Erythroblast (primary cell): Measurements from ENCODE around the gene PRPF4.
A peak's percentile ranks its signal among the peaks of the same experiment; 100 is the strongest.
"Not testable (repeated sequence)": the region's sequence is repeated elsewhere in the genome, so short reads cannot be mapped to it uniquely, and the experiment has no call there.

Experiments used
- DNase-seq, 2 experiments: peaks; one replicate each; lab custom pipeline; 2025; lab: John Stamatoyannopoulos, UW
- GATA1 ChIP-seq: IDR thresholded peaks from 2 replicates; pipeline ENCODE4 v1.6.1; 2011; ENCODE audit warnings: low read depth, mild to moderate bottlenecking, control low read depth, low read length, moderate library complexity
- POLR2A ChIP-seq: IDR thresholded peaks from 2 replicates; pipeline ENCODE4 v1.6.1; 2011; ENCODE audit warnings: mild to moderate bottlenecking, low read length

PRPF4 gene

DNA sequence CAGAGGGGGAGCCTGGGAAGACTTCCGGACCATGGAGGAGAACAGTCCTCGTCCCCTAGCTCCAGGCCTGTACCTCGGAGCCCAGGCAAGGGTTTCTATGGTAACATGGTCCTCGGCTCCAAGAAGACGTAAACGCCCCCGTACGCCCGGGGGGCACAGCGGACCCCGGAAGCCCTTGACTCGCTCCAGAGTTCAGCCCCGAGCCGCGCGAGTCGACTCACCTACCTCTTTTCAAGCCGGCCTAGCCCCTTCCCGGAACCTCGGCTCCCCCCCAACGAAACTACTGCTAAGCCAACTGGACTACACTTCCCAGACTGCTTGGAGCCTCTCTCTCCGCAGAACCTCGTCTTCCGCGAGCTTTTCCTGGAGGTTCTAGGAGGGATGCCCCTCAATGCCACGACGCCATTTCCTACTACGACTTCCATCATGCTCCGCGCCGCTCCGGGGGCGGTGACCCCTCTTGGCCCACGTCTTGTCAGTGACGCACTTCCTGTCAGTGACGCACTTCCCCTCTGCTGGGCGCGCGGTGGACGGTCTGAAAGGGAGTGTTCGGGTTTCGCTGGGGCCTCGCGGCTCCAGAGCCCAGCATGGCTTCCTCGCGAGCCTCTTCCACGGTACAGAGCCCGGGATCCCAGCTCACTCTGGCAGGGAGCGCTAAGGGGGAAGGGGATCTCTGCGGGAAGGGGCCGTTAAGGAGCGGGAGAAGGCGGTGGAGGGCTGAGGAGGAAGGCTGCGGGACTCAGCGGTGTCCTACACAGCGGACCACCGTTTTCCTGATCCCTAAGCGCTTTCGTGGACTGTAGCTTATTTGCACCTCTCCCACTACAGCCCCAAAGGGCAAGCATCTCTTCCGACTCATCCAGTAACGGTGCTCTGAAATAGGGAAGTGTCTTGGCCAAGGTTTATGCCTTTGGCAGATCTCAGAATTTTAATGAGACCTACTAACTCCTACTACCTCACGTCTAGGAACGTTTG, at the start of gene PRPF4, which contains the start of gene CDC26:
Gene PRPF4 (plus strand): TSS at position 502 of the 975 bp plus-strand sequence. CDS start 86 bp downstream, at position 588.
Gene CDC26 (minus strand): TSS at position 416 of the 975 bp plus-strand sequence. CDS start 3,065 bp downstream, outside the sequence.
- TF ChIP-seq GATA1 (no peak), POLR2A (peak; percentile 98)

DNA sequence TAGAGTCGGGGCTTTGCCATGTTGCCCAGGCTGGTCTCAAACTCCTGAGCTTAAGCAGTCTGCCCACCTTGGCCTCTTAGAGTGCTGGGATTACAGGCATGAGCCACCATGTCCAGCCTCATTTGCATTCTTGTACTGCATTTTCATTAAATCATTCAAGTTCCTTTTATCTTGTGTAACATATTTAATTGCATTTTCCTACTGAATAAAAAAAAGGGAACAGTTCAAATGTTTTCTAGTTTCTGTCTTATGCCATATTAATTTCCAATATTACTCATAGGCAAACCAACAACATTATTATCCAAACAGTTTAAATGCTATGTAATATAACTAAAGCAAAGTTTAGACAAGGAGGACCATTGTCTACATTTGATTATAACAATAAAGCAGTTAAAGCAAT, 48.0 kb upstream of the PRPF4 start:
- no peak for DNase-seq
- TF ChIP-seq POLR2A, result no peak
- no peak for TF ChIP-seq GATA1

More for the DNA sequence above, at the start of gene PRPF4, which contains the start of gene CDC26:
- peak; percentile 97 to 98 for DNase-seq

GRCh38 chr9:113228130-113228665, 47.3 kb upstream of the PRPF4 start:
- DNase-seq, result no peak
- TF ChIP-seq POLR2A, result no peak
- no peak for TF ChIP-seq GATA1

GRCh38 chr9:113231701-113232100, 43.8 kb upstream of the PRPF4 start:
- DNase-seq, result peak; percentile 48 to 80
- TF ChIP-seq GATA1 (no peak), POLR2A (no peak)

- DNase-seq, result not testable (repeated sequence)
These were observed 39.7 kb upstream of the PRPF4 start for GRCh38 chr9:113235701-113236255.

DNA sequence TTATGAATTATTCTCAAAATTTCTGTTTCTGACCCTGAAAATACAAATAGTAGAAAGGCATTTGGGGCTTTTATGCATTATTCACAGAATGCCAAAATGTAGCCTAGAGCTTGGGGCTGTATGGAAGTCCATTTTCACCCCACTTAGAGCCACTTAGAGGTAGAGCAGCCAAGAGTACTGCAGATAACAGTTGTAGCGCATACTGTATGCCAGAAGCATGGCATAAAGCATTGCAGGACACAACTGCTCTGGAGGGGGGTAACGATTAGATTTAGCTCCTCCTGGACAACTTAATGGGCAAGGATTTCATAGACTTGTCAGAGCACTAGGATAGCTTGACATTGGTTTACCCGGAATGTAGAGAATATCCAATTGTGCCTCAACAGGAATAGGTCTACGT, 38.4 kb upstream of the PRPF4 start:
- no peak for DNase-seq
- no peak for TF ChIP-seq POLR2A
- TF ChIP-seq GATA1, result no peak

- no peak for TF ChIP-seq POLR2A
- no peak for TF ChIP-seq GATA1
- DNase-seq, result no peak
These were observed 37.1 kb upstream of the PRPF4 start for GRCh38 chr9:113238202-113238858.

DNA sequence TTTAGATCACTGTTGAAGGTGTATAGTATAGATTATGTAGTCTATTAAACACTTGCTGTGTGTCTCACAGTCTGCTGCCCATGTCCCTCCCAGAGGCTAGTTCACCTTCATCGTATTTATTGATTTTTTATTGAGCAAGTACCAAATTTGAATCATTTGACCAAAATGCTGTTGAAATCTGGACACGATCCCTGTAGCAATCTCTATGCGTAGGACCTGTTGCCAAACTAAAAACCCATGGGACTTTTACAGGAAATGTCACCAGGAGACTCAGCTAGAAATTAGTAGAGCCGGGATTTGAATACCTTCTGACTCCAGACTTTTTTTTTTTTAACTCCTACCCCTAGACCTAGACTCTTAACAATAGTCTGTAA, 36.6 kb upstream of the PRPF4 start:
- no peak for DNase-seq
- TF ChIP-seq GATA1 (no peak), POLR2A (no peak)

- TF ChIP-seq GATA1 (no peak), POLR2A (no peak)
- no peak for DNase-seq
These were observed 34.3 kb upstream of the PRPF4 start for GRCh38 chr9:113241161-113241560.

DNA sequence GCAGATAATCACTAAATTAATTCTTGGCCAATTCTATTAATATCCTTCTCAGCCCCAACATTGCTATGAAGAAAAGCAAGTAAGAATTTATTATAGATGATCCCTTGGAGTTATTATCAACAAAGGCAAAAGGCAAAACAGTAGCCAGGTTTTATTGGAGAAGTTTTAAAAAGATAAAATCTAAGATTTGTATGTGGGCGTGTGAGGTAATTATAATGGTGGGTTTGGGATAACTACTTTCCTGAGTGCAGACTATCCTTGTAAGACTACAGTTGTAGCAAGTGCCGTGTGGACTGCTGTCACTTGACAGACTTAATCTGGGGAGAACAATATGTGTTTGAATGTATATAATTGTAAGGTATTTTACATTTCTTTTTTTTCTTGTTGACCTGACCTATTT, 30.9 kb upstream of the PRPF4 start:
- no peak for DNase-seq
- TF ChIP-seq POLR2A (no peak), GATA1 (no peak)

- no peak for DNase-seq
- TF ChIP-seq POLR2A, result no peak
- TF ChIP-seq GATA1, result no peak
These were observed 29.6 kb upstream of the PRPF4 start for GRCh38 chr9:113245894-113246293.

GRCh38 chr9:113246928-113247327, 28.5 kb upstream of the PRPF4 start:
- TF ChIP-seq GATA1 (no peak), POLR2A (no peak)
- no peak for DNase-seq

GRCh38 chr9:113247640-113248039, 27.8 kb upstream of the PRPF4 start:
- no peak for TF ChIP-seq POLR2A
- DNase-seq, result no peak

DNA sequence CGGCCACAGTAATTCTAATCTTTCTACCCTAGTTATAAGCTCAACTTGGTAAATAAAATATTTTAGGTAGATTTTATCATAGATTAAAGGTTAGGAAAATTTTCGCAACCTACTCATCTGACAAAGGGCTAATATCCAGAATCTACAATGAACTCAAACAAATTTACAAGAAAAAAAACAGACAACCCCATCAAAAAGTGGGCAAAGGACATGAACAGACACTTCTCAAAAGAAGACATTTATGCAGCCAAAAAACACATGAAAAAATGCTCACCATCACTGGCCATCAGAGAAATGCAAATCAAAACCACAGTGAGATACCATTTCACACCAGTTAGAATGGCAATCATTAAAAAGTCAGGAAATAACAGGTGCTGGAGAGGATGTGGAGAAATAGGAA, 25.8 kb upstream of the PRPF4 start:
- DNase-seq, result not testable (repeated sequence)
